ENCODE results near the gene CCNO.

GRCh38 chr5:55211184-55211874, 22.1 kb downstream of the CCNO start:
- TF ChIP-seq CTCF (conservative IDR thresholded peaks at IDR 0.05; ENCODE audit: low read depth in 2 of 2) = no peak
- TF ChIP-seq EZH2phosphoT487 (IDR thresholded peaks at IDR 0.05; ENCODE audit: unreplicated experiment) = no peak
- TF ChIP-seq POLR2AphosphoS5 (IDR thresholded peaks at IDR 0.05; ENCODE audit: low read depth) = no peak
